Transverse colon (tissue), 4 donors: Measurements from ENCODE around the gene ITGAD. TPM values are rescaled to one million over a fixed set of nuclear protein-coding genes. Genes with fewer than 3 reads are reported as not detected.

Experiments
- DNase-seq: peaks from one replicate; pipeline ENCODE4 v3.0.0-alpha.2; 2019
- H3K27ac ChIP-seq, 4 donors: fragments of 200-600 bp; sonication (generic); 2 replicates each; pipeline ENCODE4 v1.5.1; 2016 to 2018; ENCODE audit warnings: inconsistent platforms in 4 of 4
- H3K27me3 ChIP-seq: fragments of 200-600 bp; sonication (generic); 2 replicates; pipeline ENCODE4 v1.5.1; 2017; ENCODE audit warnings: inconsistent platforms
- H3K36me3 ChIP-seq, 4 donors: fragments of 200-600 bp; sonication (generic); 2 replicates each; pipeline ENCODE4 v1.5.1; 2017 to 2019; ENCODE audit warnings: inconsistent platforms in 4 of 4
- H3K4me1 ChIP-seq, 4 donors: fragments of 200-600 bp; sonication (generic); 2 replicates each; pipeline ENCODE4 v1.5.1; 2017 to 2020; ENCODE audit warnings: inconsistent platforms in 4 of 4
- H3K4me3 ChIP-seq, 4 donors: fragments of 200-600 bp; sonication (generic); 1 replicate in 1 of 4; 2 replicates in 3 of 4; pipeline versions ENCODE4 v1.5.1 to v1.6.1; 2017 to 2019; ENCODE audit warnings: inconsistent platforms in 4 of 4
- H3K9me3 ChIP-seq, 2 donors: fragments of 200-600 bp; sonication (generic); 2 replicates each; pipeline ENCODE4 v1.5.1; 2017 to 2019; ENCODE audit warnings: inconsistent platforms in 2 of 2
- EP300 ChIP-seq: sonication (generic); formaldehyde crosslinking; IDR thresholded peaks from one replicate; pipeline ENCODE4 v1.6.1; 2017; ENCODE audit warnings: antibody characterized with exemption, low read depth
- POLR2A ChIP-seq: fragments of 450-650 bp; IDR thresholded peaks from one replicate; pipeline ENCODE4 v1.6.1; 2016; ENCODE audit warnings: antibody characterized with exemption, mild to moderate bottlenecking, moderate library complexity
- POLR2AphosphoS5 ChIP-seq, 3 donors: sonication (generic); formaldehyde crosslinking; IDR thresholded peaks; one replicate each; pipeline ENCODE4 v1.6.1; 2016; ENCODE audit warnings: antibody characterized with exemption in 3 of 3
- whole genome bisulfite sequencing, 2 donors: methylation state at CpG; one replicate each; pipeline ENCODE4 v1.1.5; 2018; ENCODE audit warnings: low coverage in 1 of 2; 5-methylcytosine and 5-hydroxymethylcytosine counted together
- in situ Hi-C, 4 donors: fragments of 200-750 bp; cut with MboI; loops; one replicate each; pipeline versions ENCODE4 v1.15.0 to v1.15.1; 2017; ENCODE audit warnings: low sequenced_read_pairs in 3 of 4, low pct_ligation_motif_present in 1 of 4, low pct_unique_long_range_greater_than_20kb in 1 of 4
- intact Hi-C: fragments of 100-400 bp; cut with DNase I; formaldehyde crosslinking; loops from one replicate; pipeline ENCODE4 v1.15.1; 2023; ENCODE audit warnings: low total_unique reads
- total RNA-seq, 4 donors: library from RNA; depleted of rRNA; stranded (reverse); fragments of >200 nt; gene quantifications; one replicate each; pipeline ENCODE4 v1.1.0, GENCODE V29; 2016
- TF ChIP-seq, protein P1 (sequence below), 5 experiments: fragments of 200-600 bp in 3 of 5; fragments of 450-650 bp in 2 of 5; sonication (generic) in 3 of 5; IDR thresholded peaks; 1 replicate in 2 of 5; 2 replicates in 3 of 5; pipeline ENCODE4 v1.5.1; 2016 to 2017; ENCODE audit warnings: antibody characterized with exemption in 5 of 5, inconsistent platforms in 3 of 5, mild to moderate bottlenecking in 2 of 5, moderate library complexity in 1 of 5

Gene ITGAD
- total RNA-seq, 4 donors from 2014 or later: 0.75 TPM; not detected in 3

DNA sequence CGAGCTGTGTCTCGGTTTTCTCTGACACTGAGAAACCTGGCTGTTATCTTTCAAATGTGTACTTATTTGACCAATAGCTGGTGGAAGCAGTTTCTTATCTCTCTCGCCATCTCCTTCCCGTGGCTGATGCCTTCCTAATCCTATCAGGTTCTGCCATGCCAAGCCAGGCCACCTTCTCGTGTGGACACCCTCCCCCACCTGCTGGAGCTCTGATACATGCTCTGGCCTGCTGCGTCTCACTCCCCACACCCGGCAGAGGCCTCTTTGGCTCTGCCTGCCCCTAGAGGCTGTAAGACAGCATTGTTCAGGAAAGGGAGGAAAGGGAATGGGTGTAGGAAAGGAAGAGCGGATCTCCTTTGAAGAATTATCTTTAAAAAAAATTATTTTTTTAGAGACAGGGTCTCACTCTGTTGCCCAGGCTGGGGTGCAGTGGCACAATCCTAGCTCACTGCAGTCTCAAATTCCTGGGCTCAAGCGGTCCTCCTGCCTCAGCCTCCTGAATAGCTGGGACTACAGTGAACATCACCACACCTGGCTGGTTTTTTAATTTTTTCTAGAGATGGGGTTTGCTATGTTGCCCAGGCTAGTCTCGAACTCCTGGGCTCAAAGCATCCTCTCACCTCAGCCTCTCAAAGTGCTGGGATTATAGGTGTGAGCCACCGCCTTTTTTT lies 58.7 kb downstream of the ITGAD start:
- no peak for DNase-seq
- Histone ChIP-seq H3K27me3 (no peaks in the 10 kb centered on the region), H3K27ac (peak overlapping the region; percentile 56 to 73 (median 67)), H3K36me3 (no peaks in the 10 kb centered on the region), H3K4me3 (no peak overlapping the region), H3K4me1 (peaks cover 26 to 56% (median 45%) of the 10 kb centered on the region in 4 donors), H3K9me3 (no peaks in the 10 kb centered on the region)
- WGBS, 2 donors: 49 to 71% methylated on average over 6 to 11 of the region's 11 CpGs
- in situ Hi-C loops (loop anchor here in 2 of 4 donors (25.0 kb wide), 2 partner anchors 435 to 465 kb away; partner anchors contain the start of gene HSD3B7 (in 1 of the 2)), intact Hi-C loops (no loop called here)
- TF ChIP-seq, protein P1, sequence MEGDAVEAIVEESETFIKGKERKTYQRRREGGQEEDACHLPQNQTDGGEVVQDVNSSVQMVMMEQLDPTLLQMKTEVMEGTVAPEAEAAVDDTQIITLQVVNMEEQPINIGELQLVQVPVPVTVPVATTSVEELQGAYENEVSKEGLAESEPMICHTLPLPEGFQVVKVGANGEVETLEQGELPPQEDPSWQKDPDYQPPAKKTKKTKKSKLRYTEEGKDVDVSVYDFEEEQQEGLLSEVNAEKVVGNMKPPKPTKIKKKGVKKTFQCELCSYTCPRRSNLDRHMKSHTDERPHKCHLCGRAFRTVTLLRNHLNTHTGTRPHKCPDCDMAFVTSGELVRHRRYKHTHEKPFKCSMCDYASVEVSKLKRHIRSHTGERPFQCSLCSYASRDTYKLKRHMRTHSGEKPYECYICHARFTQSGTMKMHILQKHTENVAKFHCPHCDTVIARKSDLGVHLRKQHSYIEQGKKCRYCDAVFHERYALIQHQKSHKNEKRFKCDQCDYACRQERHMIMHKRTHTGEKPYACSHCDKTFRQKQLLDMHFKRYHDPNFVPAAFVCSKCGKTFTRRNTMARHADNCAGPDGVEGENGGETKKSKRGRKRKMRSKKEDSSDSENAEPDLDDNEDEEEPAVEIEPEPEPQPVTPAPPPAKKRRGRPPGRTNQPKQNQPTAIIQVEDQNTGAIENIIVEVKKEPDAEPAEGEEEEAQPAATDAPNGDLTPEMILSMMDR (IDR thresholded peaks at IDR 0.05): peak; percentile 39 to 67 (median 55)
- TF ChIP-seq POLR2AphosphoS5 (IDR thresholded peaks at IDR 0.05): peak in 1 of 3 donors; percentile 35
- no peak for TF ChIP-seq EP300

DNA sequence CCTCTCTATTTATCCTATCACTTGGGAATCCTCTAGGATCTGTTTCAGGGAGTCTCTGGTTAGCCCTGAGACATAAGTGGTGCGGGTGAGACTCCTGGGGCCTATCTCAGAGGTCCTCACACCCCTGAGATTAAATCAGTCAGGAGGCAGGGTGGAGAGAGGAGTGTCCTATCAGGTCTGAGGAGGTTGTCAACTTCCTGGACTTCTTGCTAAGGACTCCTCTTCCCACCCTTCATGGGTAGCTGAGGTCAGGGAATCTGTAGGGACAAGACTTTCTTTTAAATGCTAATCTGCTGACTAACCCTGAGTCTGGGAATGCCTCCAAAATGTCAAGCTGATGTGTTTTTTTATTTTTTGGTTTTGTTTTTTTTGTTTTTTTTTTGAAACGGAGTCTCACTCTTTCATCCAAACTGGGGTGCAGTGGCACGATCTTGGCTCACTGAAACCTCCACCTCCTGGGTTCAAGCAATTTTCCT lies 59.5 kb downstream of the ITGAD start:
- in situ Hi-C loops (loop anchor here in 2 of 4 donors (25.0 kb wide), 2 partner anchors 435 to 465 kb away; partner anchors contain the start of gene HSD3B7 (in 1 of the 2)), intact Hi-C loops (no loop called here)
- DNase-seq: no peak
- H3K27ac ChIP-seq: peak overlapping the region; percentile 56 to 73 (median 67)
- H3K4me3 ChIP-seq: no peak overlapping the region
- H3K27me3 ChIP-seq: no peaks in the 10 kb centered on the region
- H3K9me3 ChIP-seq: no peaks in the 10 kb centered on the region
- H3K36me3 ChIP-seq: no peaks in the 10 kb centered on the region
- no peak for TF ChIP-seq EP300
- TF ChIP-seq, protein P1 (IDR thresholded peaks at IDR 0.05): no peak
- no peak for TF ChIP-seq POLR2A
- TF ChIP-seq POLR2AphosphoS5 (IDR thresholded peaks at IDR 0.05): no peak
- peaks cover 35 to 65% (median 53%) of the 10 kb centered on the region in 4 donors for H3K4me1 ChIP-seq
- whole genome bisulfite sequencing, 2 donors: 84% methylated on average over 3 of the region's 3 CpGs; no CpG with 5 or more reads in 1 of the 2 donors

DNA sequence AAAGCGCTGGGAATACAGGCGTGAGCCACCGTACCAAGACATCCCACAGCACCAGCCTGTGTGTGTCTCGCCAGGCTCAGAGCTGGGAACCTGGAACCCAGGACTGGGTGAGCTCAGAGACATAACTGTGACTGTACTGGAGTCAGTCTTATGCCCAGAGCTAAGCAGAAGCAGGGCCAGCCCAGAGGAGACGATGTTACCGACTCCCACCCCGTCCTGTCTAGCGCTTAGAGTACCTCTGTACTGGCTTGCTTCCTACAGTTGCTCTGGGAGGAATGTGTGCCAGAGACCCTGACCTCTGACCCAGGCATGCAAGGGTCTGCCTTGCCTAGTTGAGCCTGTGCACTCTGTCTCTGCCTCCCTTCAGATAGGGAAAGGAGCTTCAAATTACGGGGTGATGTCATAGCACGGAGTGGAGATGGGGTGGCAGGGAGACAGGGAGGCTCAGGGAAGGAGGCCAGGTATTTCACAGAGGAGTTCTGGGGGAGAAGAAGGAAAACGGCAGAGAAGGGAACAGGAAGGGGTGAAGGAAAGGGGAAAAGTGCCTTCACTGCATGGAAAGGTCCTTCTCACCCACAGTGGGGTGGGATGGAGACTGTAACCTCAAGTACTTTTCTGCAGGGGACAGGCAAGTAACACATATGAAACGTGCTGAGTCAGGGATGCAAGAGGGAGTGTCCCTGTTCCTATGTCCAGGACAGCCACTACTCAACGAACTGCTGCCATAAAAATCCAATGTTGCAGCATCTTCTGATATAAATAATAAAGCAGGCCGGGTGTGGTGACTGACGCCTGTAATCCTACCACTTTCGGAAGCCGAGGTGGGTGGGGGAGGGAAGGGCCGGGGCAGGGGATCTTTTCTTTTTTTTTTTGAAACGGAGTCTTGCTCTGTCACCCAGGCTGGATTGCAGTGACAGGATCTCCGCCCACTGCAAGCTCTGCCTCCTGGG lies 60.4 kb downstream of the ITGAD start:
- in situ Hi-C loops (loop anchor here in 2 of 4 donors (25.0 kb wide), 2 partner anchors 434 to 466 kb away; partner anchors contain the start of gene HSD3B7 (in 1 of the 2)), intact Hi-C loops (no loop called here)
- no peak overlapping the region for H3K4me3 ChIP-seq
- no peaks in the 10 kb centered on the region for H3K36me3 ChIP-seq
- no peaks in the 10 kb centered on the region for H3K9me3 ChIP-seq
- no peaks in the 10 kb centered on the region for H3K27me3 ChIP-seq
- peak overlapping the region; percentile 56 to 73 (median 67) for H3K27ac ChIP-seq
- TF ChIP-seq POLR2AphosphoS5 (IDR thresholded peaks at IDR 0.05) (no peak), EP300 (no peak), POLR2A (no peak)
- TF ChIP-seq, protein P1 (IDR thresholded peaks at IDR 0.05): no peak
- peaks cover 37 to 71% (median 60%) of the 10 kb centered on the region in 4 donors for H3K4me1 ChIP-seq
- peak; percentile 65 for DNase-seq
- 35 to 43% methylated on average over 5 to 20 of the region's 20 CpGs for WGBS, 2 donors
